GM12878 (cell line): Measurements from ENCODE around the gene FIBIN. TPM values are rescaled to one million over a fixed set of nuclear protein-coding genes. Genes with fewer than 3 reads are reported as not detected.

ENCODE experiments used
- ATAC-seq: fragments of 200-7000 bp; cut with Tn5 transposase; 3 replicates; pipeline ENCODE4 v1.9.1; 2020; ENCODE audit warnings: mild to moderate bottlenecking, moderate library complexity
- BruUV-seq: library from RNA; stranded (reverse); fragments of 400-500 nt; replicated peaks from 2 replicates; lab custom pipeline; 2021; lab: Mats Ljungman, UMichigan
- CTCF ChIA-PET: fragments of 300-600 bp; sonication (Branson Sonifier 250); formaldehyde crosslinking; extraction: SDS; loops from one replicate; lab custom pipeline; 2021; ENCODE audit warnings: inconsistent platforms; lab: Yijun Ruan, JAX
- POLR2A ChIA-PET: fragments of 350-600 bp; formaldehyde crosslinking; extraction: SDS; loops from one replicate; lab custom pipeline; 2021; ENCODE audit warnings: inconsistent platforms; lab: Charles Lee
- RAD21 ChIA-PET: fragments of 300-600 bp; sonication (Branson Sonifier 250); formaldehyde crosslinking; loops from one replicate; lab custom pipeline; 2023; ENCODE audit warnings: antibody characterized with exemption; ENCODE audit not compliant: unreplicated experiment; lab: Charles Lee
- SMC1A ChIA-PET: fragments of 300-600 bp; sonication (Branson Sonifier 250); formaldehyde crosslinking; loops from one replicate; lab custom pipeline; 2023; ENCODE audit not compliant: unreplicated experiment, uncharacterized antibody; lab: Charles Lee
- DNase-seq: peaks from one replicate; pipeline ENCODE4 v3.0.0-alpha.2; 2011; ENCODE audit warnings: low read depth, low spot score
- FAIRE-seq: peaks from 3 replicates; lab custom pipeline; 2011; peaks lifted over from hg19 to GRCh38; lab: Jason Lieb, UNC
- H2AFZ ChIP-seq: 2 replicates; pipeline ENCODE4 v1.6.0; 2011; ENCODE audit warnings: low read depth, low read length, control low read depth; ENCODE audit not compliant: control insufficient read depth
- H3K27ac ChIP-seq: 2 replicates; pipeline ENCODE4 v1.5.1; 2011; ENCODE audit warnings: control low read depth; ENCODE audit not compliant: control insufficient read depth, insufficient read depth
- H3K27me3 ChIP-seq, 2 experiments: replicated peaks in 1 of 2; 2 replicates each; pipeline versions ENCODE4 v1.6.0 to v1.6.1; 2011; ENCODE audit warnings: low read length in 1 of 2; ENCODE audit not compliant: control insufficient read depth in 2 of 2, insufficient read depth in 2 of 2
- H3K36me3 ChIP-seq, 2 experiments: 2 replicates each; pipeline ENCODE4 v1.5.1; 2011; ENCODE audit warnings: low read length in 1 of 2; ENCODE audit not compliant: control insufficient read depth in 2 of 2, insufficient read depth in 2 of 2
- H3K4me1 ChIP-seq: 2 replicates; pipeline ENCODE4 v1.6.1; 2011; ENCODE audit warnings: mild to moderate bottlenecking, low read length, moderate library complexity, mixed read lengths; ENCODE audit not compliant: control insufficient read depth, insufficient read depth
- H3K4me2 ChIP-seq: 2 replicates; pipeline ENCODE4 v1.6.0; 2011; ENCODE audit warnings: control low read depth; ENCODE audit not compliant: control insufficient read depth, insufficient read depth
- H3K4me3 ChIP-seq: fragments of 200-600 bp; sonication (generic); 2 replicates; pipeline ENCODE4 v1.5.1; 2016
- H3K79me2 ChIP-seq: 2 replicates; pipeline ENCODE4 v1.6.0; 2011; ENCODE audit warnings: low read length; ENCODE audit not compliant: control insufficient read depth, insufficient read depth
- H3K9ac ChIP-seq: 2 replicates; pipeline ENCODE4 v1.8.0; 2011; ENCODE audit warnings: low read length, control low read depth, mixed read lengths; ENCODE audit not compliant: control insufficient read depth, insufficient read depth
- H3K9me3 ChIP-seq: replicated peaks from 3 replicates; pipeline ENCODE4 v1.5.1; 2011; ENCODE audit warnings: mild to moderate bottlenecking, low read length; ENCODE audit not compliant: control insufficient read depth, insufficient read depth
- H4K20me1 ChIP-seq: 2 replicates; pipeline ENCODE4 v1.6.0; 2011; ENCODE audit not compliant: control insufficient read depth, insufficient read depth
- CBX5 ChIP-seq: sonication (generic); IDR thresholded peaks from 2 replicates; pipeline ENCODE4 v1.6.1; 2016; ENCODE audit warnings: low read depth, moderate library complexity, mild to moderate bottlenecking, inconsistent platforms
- EED ChIP-seq: sonication (generic); IDR thresholded peaks from 2 replicates; pipeline ENCODE4 v1.6.1; 2016; ENCODE audit warnings: antibody characterized with exemption, low read depth
- EGR1 ChIP-seq, 2 experiments: IDR thresholded peaks; 1 replicate in 1 of 2; 2 replicates in 1 of 2; pipeline ENCODE4 v1.6.1; 2011 to 2012; ENCODE audit warnings: low read depth in 2 of 2, low read length in 2 of 2, borderline replicate concordance in 1 of 2, mild to moderate bottlenecking in 1 of 2, moderate library complexity in 1 of 2
- ESRRA ChIP-seq: IDR thresholded peaks from 2 replicates; pipeline ENCODE4 v1.6.1; 2012; ENCODE audit warnings: mild to moderate bottlenecking, low read length, improper control_type of control experiment
- FOS ChIP-seq: IDR thresholded peaks from 3 replicates; pipeline ENCODE4 v1.6.1; 2011; ENCODE audit warnings: borderline replicate concordance; ENCODE audit not compliant: insufficient read length; ENCODE audit errors: extremely low read depth
- FOXK2 ChIP-seq: fragments of 450-650 bp; IDR thresholded peaks from 2 replicates; pipeline ENCODE4 v1.6.1; 2017; ENCODE audit warnings: mild to moderate bottlenecking, moderate library complexity
- HDGF ChIP-seq: fragments of 450-650 bp; IDR thresholded peaks from 2 replicates; pipeline ENCODE4 v1.6.1; 2016; ENCODE audit warnings: antibody characterized with exemption
- MTA2 ChIP-seq: fragments of 450-650 bp; IDR thresholded peaks from 2 replicates; pipeline ENCODE4 v1.6.1; 2016; ENCODE audit warnings: low read depth, mild to moderate bottlenecking, moderate library complexity
- NBN ChIP-seq: fragments of 450-650 bp; IDR thresholded peaks from 2 replicates; pipeline ENCODE4 v1.6.1; 2016
- NFYA ChIP-seq: IDR thresholded peaks from 2 replicates; pipeline ENCODE4 v1.6.1; 2011; ENCODE audit warnings: low read depth, mild to moderate bottlenecking, low read length, improper control_type of control experiment, borderline replicate concordance
- PAX5 ChIP-seq: IDR thresholded peaks from 2 replicates; pipeline ENCODE4 v1.6.1; 2011; ENCODE audit warnings: low read depth, low read length, borderline replicate concordance
- POLR2AphosphoS2 ChIP-seq: IDR thresholded peaks from 2 replicates; pipeline ENCODE4 v1.6.1; 2011; ENCODE audit warnings: low read depth, mild to moderate bottlenecking, low read length, improper control_type of control experiment, moderate library complexity
- SMARCA5 ChIP-seq: fragments of 450-650 bp; IDR thresholded peaks from 2 replicates; pipeline ENCODE4 v1.6.1; 2017; ENCODE audit warnings: mild to moderate bottlenecking
- SREBF2 ChIP-seq: IDR thresholded peaks from 2 replicates; pipeline ENCODE4 v1.6.1; 2012; ENCODE audit warnings: mild to moderate bottlenecking, low read length
- ZNF622 ChIP-seq: fragments of 450-650 bp; IDR thresholded peaks from 2 replicates; pipeline ENCODE4 v1.6.1; 2017; ENCODE audit warnings: mild to moderate bottlenecking, inconsistent platforms
- WGBS: methylation state at CpG from one replicate; pipeline ENCODE4 v1.1.6; 2016; ENCODE audit warnings: low lambda C conversion rate; ENCODE audit not compliant: insufficient replicate concordance, insufficient coverage; ENCODE audit errors: missing lambda C conversion rate; 5-methylcytosine and 5-hydroxymethylcytosine counted together
- in situ Hi-C: fragments of 300-500 bp; cut with MboI; formaldehyde crosslinking; loops from 9 replicates; pipeline ENCODE4 v1.14.3; 2018; ENCODE audit warnings: mixed read lengths
- intact Hi-C: fragments of 100-400 bp; cut with micrococcal nuclease; formaldehyde crosslinking; loops from one replicate; pipeline ENCODE4 v1.14.2; 2022; ENCODE audit not compliant: unreplicated experiment
- polyA plus RNA-seq, 11 experiments: library from polyadenylated mRNA; depleted of rRNA in 4 of 11; unstranded in 6 of 11; stranded (reverse) in 5 of 11; fragments of >200 nt; fragmentation: Nextera tagmentation in 4 of 11; fragmentation: Illumina TruSeq in 1 of 11; extraction: Ambion mirVana in 4 of 11; extraction: Trizol in 1 of 11; gene quantifications; 1 replicate in 1 of 11; 2 replicates in 10 of 11; pipeline versions ENCODE4 v1.2.1 to v1.2.3, GENCODE V29; 2011 to 2016; ENCODE audit warnings: inconsistent platforms in 2 of 11, missing spikeins in 2 of 11, low read depth in 1 of 11
- total RNA-seq, 4 experiments: library from RNA; depleted of rRNA in 3 of 4; stranded (reverse); fragments of >200 nt in 3 of 4; fragmentation: Illumina TruSeq in 1 of 4; extraction: Trizol in 1 of 4; gene quantifications; 2 replicates each; pipeline versions ENCODE4 v1.2.1 to v1.2.3, GENCODE V29; 2013 to 2021
- TF ChIP-seq, protein P1 (sequence below): fragments of 450-650 bp; formaldehyde crosslinking; IDR thresholded peaks from 2 replicates; pipeline ENCODE4 v1.5.0; 2022; ENCODE audit warnings: mild to moderate bottlenecking, missing genetic modification characterization
- TF ChIP-seq, protein P2 (sequence below): fragments of 450-650 bp; IDR thresholded peaks from 2 replicates; pipeline ENCODE4 v1.6.1; 2016; ENCODE audit warnings: mild to moderate bottlenecking

The FIBIN gene
- total and polyA plus RNA-seq, 10 of the 15 experiments (the other 5 are each of a cell fraction or from before 2014, with no cell fraction given), result not detected

DNA sequence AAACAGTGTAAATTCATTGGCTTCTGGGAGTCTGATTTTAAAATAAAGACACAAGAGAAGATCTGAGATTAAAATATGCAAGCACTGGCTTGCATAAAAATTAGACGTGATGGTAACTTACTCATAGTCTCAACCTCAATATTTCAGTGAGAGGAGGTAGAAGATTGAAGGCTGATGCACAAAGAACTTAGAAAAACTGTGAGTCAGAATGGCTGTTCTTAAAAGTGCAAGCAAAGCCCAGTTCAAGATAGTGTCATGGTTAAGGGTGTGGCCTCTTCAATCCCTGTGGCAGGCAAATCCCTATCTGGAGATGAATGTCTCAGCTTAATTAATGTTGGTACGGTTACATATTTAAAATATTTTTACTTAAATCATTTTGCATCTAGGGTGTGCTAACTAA is 33.6 kb upstream of the FIBIN start:
- intact Hi-C loops (no loop called here), in situ Hi-C loops (no loop called here)
- TF ChIP-seq ZNF622, result no peak
- no peak for TF ChIP-seq CBX5
- no peak for TF ChIP-seq PAX5
- no peak for TF ChIP-seq NFYA
- no peak for TF ChIP-seq FOS
- TF ChIP-seq SREBF2, result no peak
- no peak for TF ChIP-seq MTA2
- TF ChIP-seq ESRRA, result no peak
- no peak for TF ChIP-seq NBN
- no peak for TF ChIP-seq FOXK2
- TF ChIP-seq SMARCA5, result no peak
- TF ChIP-seq, protein P1, sequence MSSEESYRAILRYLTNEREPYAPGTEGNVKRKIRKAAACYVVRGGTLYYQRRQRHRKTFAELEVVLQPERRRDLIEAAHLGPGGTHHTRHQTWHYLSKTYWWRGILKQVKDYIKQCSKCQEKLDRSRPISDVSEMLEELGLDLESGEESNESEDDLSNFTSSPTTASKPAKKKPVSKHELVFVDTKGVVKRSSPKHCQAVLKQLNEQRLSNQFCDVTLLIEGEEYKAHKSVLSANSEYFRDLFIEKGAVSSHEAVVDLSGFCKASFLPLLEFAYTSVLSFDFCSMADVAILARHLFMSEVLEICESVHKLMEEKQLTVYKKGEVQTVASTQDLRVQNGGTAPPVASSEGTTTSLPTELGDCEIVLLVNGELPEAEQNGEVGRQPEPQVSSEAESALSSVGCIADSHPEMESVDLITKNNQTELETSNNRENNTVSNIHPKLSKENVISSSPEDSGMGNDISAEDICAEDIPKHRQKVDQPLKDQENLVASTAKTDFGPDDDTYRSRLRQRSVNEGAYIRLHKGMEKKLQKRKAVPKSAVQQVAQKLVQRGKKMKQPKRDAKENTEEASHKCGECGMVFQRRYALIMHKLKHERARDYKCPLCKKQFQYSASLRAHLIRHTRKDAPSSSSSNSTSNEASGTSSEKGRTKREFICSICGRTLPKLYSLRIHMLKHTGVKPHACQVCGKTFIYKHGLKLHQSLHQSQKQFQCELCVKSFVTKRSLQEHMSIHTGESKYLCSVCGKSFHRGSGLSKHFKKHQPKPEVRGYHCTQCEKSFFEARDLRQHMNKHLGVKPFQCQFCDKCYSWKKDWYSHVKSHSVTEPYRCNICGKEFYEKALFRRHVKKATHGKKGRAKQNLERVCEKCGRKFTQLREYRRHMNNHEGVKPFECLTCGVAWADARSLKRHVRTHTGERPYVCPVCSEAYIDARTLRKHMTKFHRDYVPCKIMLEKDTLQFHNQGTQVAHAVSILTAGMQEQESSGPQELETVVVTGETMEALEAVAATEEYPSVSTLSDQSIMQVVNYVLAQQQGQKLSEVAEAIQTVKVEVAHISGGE, result no peak
- no peak for TF ChIP-seq POLR2AphosphoS2
- TF ChIP-seq EED, result no peak
- TF ChIP-seq, protein P2, sequence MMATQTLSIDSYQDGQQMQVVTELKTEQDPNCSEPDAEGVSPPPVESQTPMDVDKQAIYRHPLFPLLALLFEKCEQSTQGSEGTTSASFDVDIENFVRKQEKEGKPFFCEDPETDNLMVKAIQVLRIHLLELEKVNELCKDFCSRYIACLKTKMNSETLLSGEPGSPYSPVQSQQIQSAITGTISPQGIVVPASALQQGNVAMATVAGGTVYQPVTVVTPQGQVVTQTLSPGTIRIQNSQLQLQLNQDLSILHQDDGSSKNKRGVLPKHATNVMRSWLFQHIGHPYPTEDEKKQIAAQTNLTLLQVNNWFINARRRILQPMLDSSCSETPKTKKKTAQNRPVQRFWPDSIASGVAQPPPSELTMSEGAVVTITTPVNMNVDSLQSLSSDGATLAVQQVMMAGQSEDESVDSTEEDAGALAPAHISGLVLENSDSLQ, result no peak
- TF ChIP-seq HDGF, result no peak
- no peak for TF ChIP-seq EGR1 (IDR thresholded peaks at IDR 0.05; ENCODE audit: borderline replicate concordance in 1 of 2, low read depth in 2 of 2, low read length in 2 of 2)
- H3K79me2 ChIP-seq, result no peaks in the 10 kb centered on the region
- no peaks in the 10 kb centered on the region for H4K20me1 ChIP-seq
- ChIA-PET RAD21 (no interaction called here), POLR2A (no interaction called here), CTCF (interaction anchor here (1.0 kb wide), 1 partner anchor 676 kb away, joined by 3 read pairs; no protein-coding TSS in a partner anchor), SMC1A (no interaction called here)
- no peak overlapping the region for H3K9ac ChIP-seq
- ATAC-seq, result no peak
- H3K27me3 ChIP-seq, result no peaks in the 10 kb centered on the region
- no peak overlapping the region for H3K27ac ChIP-seq
- WGBS, result 0% methylated on average over 2 of the region's 2 CpGs
- no peaks in the 10 kb centered on the region for H3K4me1 ChIP-seq
- H3K9me3 ChIP-seq, result no peaks in the 10 kb centered on the region
- no peaks in the 10 kb centered on the region for H3K36me3 ChIP-seq
- H3K4me3 ChIP-seq, result no peak overlapping the region
- BruUV-seq, result no TSS peak
- H2AFZ ChIP-seq, result no peak overlapping the region
- no peak for DNase-seq
- no peak for FAIRE-seq
- no peak overlapping the region for H3K4me2 ChIP-seq
